Activated T-cell treated with anti-CD3 and anti-CD28 coated beads, Interleukin-2, amount 50 U/mL, for 4 hours (primary cell): ENCODE results near the gene ZFYVE19. TPM values are rescaled to one million over a fixed set of nuclear protein-coding genes. Genes with fewer than 3 reads are reported as not detected.
A peak's percentile ranks its signal among the peaks of the same experiment; 100 is the strongest.

Experiments
- ATAC-seq, 2 donors: fragments of 200-7000 bp; cut with Tn5 transposase; one replicate each; pipeline ENCODE4 v1.10.0; 2021
- DNase-seq: peaks from one replicate; pipeline ENCODE4 v3.0.0-alpha.2; 2020
- H3K27me3 Mint-ChIP-seq: one replicate; pipeline ENCODE4 v1.8.0; 2021; ENCODE audit warnings: low read depth, mixed read lengths
- H3K36me3 Mint-ChIP-seq: one replicate; pipeline ENCODE4 v1.8.0; 2022; ENCODE audit warnings: mixed read lengths; ENCODE audit not compliant: insufficient read depth
- H3K4me1 Mint-ChIP-seq: one replicate; pipeline ENCODE4 v1.8.0; 2021; ENCODE audit warnings: low read depth, mixed read lengths
- H3K4me3 Mint-ChIP-seq: one replicate; pipeline ENCODE4 v1.8.0; 2021; ENCODE audit warnings: mild to moderate bottlenecking, moderate library complexity, mixed read lengths
- H3K9me3 Mint-ChIP-seq: one replicate; pipeline ENCODE4 v1.8.0; 2021; ENCODE audit warnings: mixed read lengths
- total RNA-seq, 3 donors: library from RNA; stranded (reverse); gene quantifications; one replicate each; pipeline ENCODE4 v1.2.1, GENCODE V29; 2021

Gene ZFYVE19
- 10 to 100 TPM; 19.5 to 23.5 (median 20.3) TPM for total RNA-seq

GRCh38 chr15:40807028-40807887 lies at the start of gene ZFYVE19, which contains the start of gene DNAJC17:
ZFYVE19 (plus strand) TSS chr15:40807089; CDS start chr15:40807590, 501 bp downstream.
DNAJC17 (minus strand) TSS chr15:40807473; CDS start chr15:40807446, 27 bp downstream.
- H3K36me3 Mint-ChIP-seq: peaks cover 9% of the 10 kb centered on the region
- H3K4me1 Mint-ChIP-seq: peaks cover 17% of the 10 kb centered on the region
- ATAC-seq (peak; percentile 98), DNase-seq (peak; percentile 91)
- H3K9me3 Mint-ChIP-seq: no peaks in the 10 kb centered on the region
- H3K4me3 Mint-ChIP-seq: peak within 1 kb of the TSS; percentile 98
- no peaks in the 10 kb centered on the region for H3K27me3 Mint-ChIP-seq

- H3K27me3 Mint-ChIP-seq: no peaks in the 10 kb centered on the region
- no peaks in the 10 kb centered on the region for H3K9me3 Mint-ChIP-seq
- H3K4me3 Mint-ChIP-seq: no peak overlapping the region
- no peaks in the 10 kb centered on the region for H3K36me3 Mint-ChIP-seq
- H3K4me1 Mint-ChIP-seq: peaks cover 20% of the 10 kb centered on the region
- DNase-seq (no peak), ATAC-seq (no peak)
These were observed 46.9 kb upstream of the ZFYVE19 start for GRCh38 chr15:40759961-40760360.

GRCh38 chr15:40762919-40763800 lies 43.7 kb upstream of the ZFYVE19 start:
- peak overlapping the region; percentile 79 for H3K4me3 Mint-ChIP-seq
- DNase-seq (peak; percentile 23), ATAC-seq (peak; percentile 6 to 8)
- H3K9me3 Mint-ChIP-seq: no peaks in the 10 kb centered on the region
- H3K4me1 Mint-ChIP-seq: peaks cover 26% of the 10 kb centered on the region
- no peaks in the 10 kb centered on the region for H3K27me3 Mint-ChIP-seq
- no peaks in the 10 kb centered on the region for H3K36me3 Mint-ChIP-seq

GRCh38 chr15:40763801-40764628 lies 42.9 kb upstream of the ZFYVE19 start, which contains the start of gene GCHFR:
GCHFR (plus strand) TSS chr15:40764068; CDS start chr15:40764181, 113 bp downstream.
- no peaks in the 10 kb centered on the region for H3K9me3 Mint-ChIP-seq
- no peaks in the 10 kb centered on the region for H3K27me3 Mint-ChIP-seq
- DNase-seq (peak; percentile 48), ATAC-seq (peak; percentile 68 to 73)
- peak within 1 kb of the TSS; percentile 79 for H3K4me3 Mint-ChIP-seq
- H3K36me3 Mint-ChIP-seq: no peaks in the 10 kb centered on the region
- peaks cover 34% of the 10 kb centered on the region for H3K4me1 Mint-ChIP-seq

GRCh38 chr15:40764629-40765103 lies 42.2 kb upstream of the ZFYVE19 start:
- Mint-ChIP-seq H3K4me3 (peak overlapping the region; percentile 79), H3K36me3 (no peaks in the 10 kb centered on the region), H3K9me3 (no peaks in the 10 kb centered on the region), H3K4me1 (peaks cover 41% of the 10 kb centered on the region), H3K27me3 (no peaks in the 10 kb centered on the region)
- DNase-seq: no peak
- no peak for ATAC-seq

GRCh38 chr15:40766194-40766815 lies 40.6 kb upstream of the ZFYVE19 start:
- Mint-ChIP-seq H3K4me1 (peaks cover 48% of the 10 kb centered on the region), H3K4me3 (no peak overlapping the region), H3K27me3 (no peaks in the 10 kb centered on the region), H3K36me3 (no peaks in the 10 kb centered on the region), H3K9me3 (no peaks in the 10 kb centered on the region)
- no peak for ATAC-seq
- DNase-seq: no peak

- H3K4me3 Mint-ChIP-seq: no peak overlapping the region
- H3K36me3 Mint-ChIP-seq: no peaks in the 10 kb centered on the region
- DNase-seq: no peak
- no peaks in the 10 kb centered on the region for H3K27me3 Mint-ChIP-seq
- ATAC-seq: no peak
- peaks cover 48% of the 10 kb centered on the region for H3K4me1 Mint-ChIP-seq
- H3K9me3 Mint-ChIP-seq: no peaks in the 10 kb centered on the region
These were observed 39.7 kb upstream of the ZFYVE19 start for GRCh38 chr15:40766906-40767837.

- Mint-ChIP-seq H3K9me3 (no peaks in the 10 kb centered on the region), H3K27me3 (no peaks in the 10 kb centered on the region), H3K4me1 (peaks cover 48% of the 10 kb centered on the region)
These were observed 38.9 kb upstream of the ZFYVE19 start for GRCh38 chr15:40767838-40768500.

GRCh38 chr15:40768521-40769273 lies 38.2 kb upstream of the ZFYVE19 start:
- Mint-ChIP-seq H3K4me3 (no peak overlapping the region), H3K9me3 (no peaks in the 10 kb centered on the region), H3K27me3 (no peaks in the 10 kb centered on the region), H3K4me1 (peaks cover 41% of the 10 kb centered on the region), H3K36me3 (no peaks in the 10 kb centered on the region)
- no peak for DNase-seq
- ATAC-seq: no peak

More at GRCh38 chr15:40767838-40768500, 38.9 kb upstream of the ZFYVE19 start:
- Mint-ChIP-seq H3K4me3 (no peak overlapping the region), H3K36me3 (no peaks in the 10 kb centered on the region)
- DNase-seq (no peak), ATAC-seq (no peak)

GRCh38 chr15:40769274-40770146 lies 37.4 kb upstream of the ZFYVE19 start, which contains the start of gene C15orf62:
C15orf62 (plus strand) TSS chr15:40769980; CDS start chr15:40770496, 516 bp downstream.
- ATAC-seq (peak; percentile 72 to 74), DNase-seq (peak; percentile 70)
- H3K27me3 Mint-ChIP-seq: no peaks in the 10 kb centered on the region
- H3K36me3 Mint-ChIP-seq: peaks cover under 1% of the 10 kb centered on the region
- peaks cover 37% of the 10 kb centered on the region for H3K4me1 Mint-ChIP-seq
- H3K4me3 Mint-ChIP-seq: peak within 1 kb of the TSS; percentile 56
- H3K9me3 Mint-ChIP-seq: no peaks in the 10 kb centered on the region
